DOHH2 (cell line): ENCODE measurements around the gene TRPC4.

Source experiments
- H3F3A ChIP-seq: fragments of 200-600 bp; sonication (generic), shearing (Covaris generic); 2 replicates; pipeline ENCODE4 v1.6.0; 2016; ENCODE audit warnings: antibody characterized with exemption, mild to moderate bottlenecking; ENCODE audit not compliant: control insufficient read depth, insufficient read depth
- H3K27ac ChIP-seq: fragments of 200-600 bp; sonication (generic); 2 replicates; pipeline ENCODE4 v1.5.1; 2014; ENCODE audit warnings: low read depth, mild to moderate bottlenecking, low read length, moderate library complexity
- H3K27me3 ChIP-seq: fragments of 200-600 bp; sonication (generic); 2 replicates; pipeline ENCODE4 v1.6.1; 2014; ENCODE audit warnings: mild to moderate bottlenecking, low read length, mixed read lengths; ENCODE audit not compliant: control insufficient read depth
- H3K36me3 ChIP-seq: fragments of 200-600 bp; sonication (generic); 2 replicates; pipeline ENCODE4 v1.6.1; 2014; ENCODE audit warnings: mild to moderate bottlenecking, low read length, moderate library complexity, mixed read lengths; ENCODE audit not compliant: control insufficient read depth
- H3K4me1 ChIP-seq: fragments of 200-600 bp; sonication (generic); 2 replicates; pipeline ENCODE4 v1.6.1; 2014; ENCODE audit warnings: mild to moderate bottlenecking, low read length, mixed read lengths; ENCODE audit not compliant: control insufficient read depth
- H3K4me2 ChIP-seq: fragments of 200-600 bp; sonication (generic); 2 replicates; pipeline ENCODE4 v1.6.0; 2014; ENCODE audit warnings: mild to moderate bottlenecking, low read length, moderate library complexity
- H3K4me3 ChIP-seq: fragments of 200-600 bp; sonication (generic); 2 replicates; pipeline ENCODE4 v1.5.1; 2014; ENCODE audit warnings: mild to moderate bottlenecking, low read length, mixed read lengths
- H3K79me2 ChIP-seq: fragments of 200-600 bp; sonication (generic); 2 replicates; pipeline ENCODE4 v1.6.1; 2014; ENCODE audit warnings: mild to moderate bottlenecking, low read length, mixed read lengths; ENCODE audit not compliant: control insufficient read depth
- H3K9me2 ChIP-seq: fragments of 200-600 bp; sonication (generic); replicated peaks from 2 replicates; pipeline ENCODE4 v1.6.1; 2014; ENCODE audit warnings: mild to moderate bottlenecking, low read length, mixed read lengths; ENCODE audit not compliant: control insufficient read depth
- H3K9me3 ChIP-seq: fragments of 200-600 bp; sonication (generic); 2 replicates; pipeline ENCODE4 v1.6.1; 2014; ENCODE audit warnings: antibody characterized with exemption, low read length, mixed read lengths; ENCODE audit not compliant: control insufficient read depth, insufficient read depth
- H4K20me1 ChIP-seq: fragments of 200-600 bp; sonication (generic); 2 replicates; pipeline ENCODE4 v1.6.0; 2014; ENCODE audit warnings: low read depth, mild to moderate bottlenecking, antibody characterized with exemption, low read length, moderate library complexity; ENCODE audit not compliant: control insufficient read depth, insufficient read depth
- EZH2phosphoT487 ChIP-seq: fragments of 200-600 bp; sonication (generic); IDR thresholded peaks from 2 replicates; pipeline ENCODE4 v1.6.1; 2017; ENCODE audit warnings: borderline replicate concordance, mild to moderate bottlenecking, antibody characterized with exemption, low read length, moderate library complexity, mixed read lengths
- TF ChIP-seq, protein P1 (sequence below): fragments of 200-600 bp; sonication (generic); IDR thresholded peaks from one replicate; pipeline ENCODE4 v1.5.1; 2014; ENCODE audit warnings: antibody characterized with exemption, mild to moderate bottlenecking, low read depth, low read length; ENCODE audit not compliant: poor library complexity, severe bottlenecking

TRPC4 gene

DNA sequence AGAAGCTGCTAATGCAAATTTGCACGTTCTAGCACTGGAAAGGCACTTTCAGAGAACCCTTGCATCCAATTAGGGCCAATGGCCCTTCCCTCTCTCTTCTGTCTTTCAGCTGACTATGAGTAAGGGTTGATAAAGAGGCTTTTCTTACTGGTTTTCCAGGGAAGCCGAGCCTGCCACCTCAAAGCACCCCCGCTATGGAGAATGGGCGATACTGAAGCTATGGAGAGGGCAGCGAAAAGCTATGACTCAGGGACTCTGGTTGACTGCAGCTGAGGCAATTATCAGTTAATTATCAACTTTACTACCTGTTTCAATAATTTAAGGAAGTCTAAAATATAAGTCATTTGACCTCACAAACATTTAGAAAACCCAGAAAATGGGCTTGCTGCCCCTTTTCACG is 115.8 kb downstream of the TRPC4 start:
- TF ChIP-seq, protein P1, sequence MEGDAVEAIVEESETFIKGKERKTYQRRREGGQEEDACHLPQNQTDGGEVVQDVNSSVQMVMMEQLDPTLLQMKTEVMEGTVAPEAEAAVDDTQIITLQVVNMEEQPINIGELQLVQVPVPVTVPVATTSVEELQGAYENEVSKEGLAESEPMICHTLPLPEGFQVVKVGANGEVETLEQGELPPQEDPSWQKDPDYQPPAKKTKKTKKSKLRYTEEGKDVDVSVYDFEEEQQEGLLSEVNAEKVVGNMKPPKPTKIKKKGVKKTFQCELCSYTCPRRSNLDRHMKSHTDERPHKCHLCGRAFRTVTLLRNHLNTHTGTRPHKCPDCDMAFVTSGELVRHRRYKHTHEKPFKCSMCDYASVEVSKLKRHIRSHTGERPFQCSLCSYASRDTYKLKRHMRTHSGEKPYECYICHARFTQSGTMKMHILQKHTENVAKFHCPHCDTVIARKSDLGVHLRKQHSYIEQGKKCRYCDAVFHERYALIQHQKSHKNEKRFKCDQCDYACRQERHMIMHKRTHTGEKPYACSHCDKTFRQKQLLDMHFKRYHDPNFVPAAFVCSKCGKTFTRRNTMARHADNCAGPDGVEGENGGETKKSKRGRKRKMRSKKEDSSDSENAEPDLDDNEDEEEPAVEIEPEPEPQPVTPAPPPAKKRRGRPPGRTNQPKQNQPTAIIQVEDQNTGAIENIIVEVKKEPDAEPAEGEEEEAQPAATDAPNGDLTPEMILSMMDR: no peak
- no peak for TF ChIP-seq EZH2phosphoT487
- H4K20me1 ChIP-seq: no peaks in the 10 kb centered on the region

DNA sequence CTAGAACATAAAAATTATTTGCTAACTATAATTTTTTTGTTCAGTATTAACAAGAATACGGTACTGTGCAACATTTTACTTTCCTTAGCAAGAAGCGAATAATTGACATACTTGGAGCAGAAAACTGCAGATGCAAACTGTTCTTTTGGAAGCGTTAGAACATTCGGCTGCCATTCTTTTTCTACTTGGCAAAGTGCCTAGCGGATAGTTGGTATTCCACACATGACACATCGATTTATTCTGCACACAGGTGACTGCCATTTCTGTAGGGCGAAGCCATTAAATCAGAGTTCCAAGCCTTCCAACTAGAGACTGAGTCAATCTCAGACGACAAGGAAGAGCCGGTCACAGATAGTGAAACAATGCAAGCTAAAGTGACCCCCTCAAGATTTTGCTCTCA is 117.4 kb downstream of the TRPC4 start:
- no peaks in the 10 kb centered on the region for H3K4me1 ChIP-seq
- no peak overlapping the region for H3K4me3 ChIP-seq
- H3K27me3 ChIP-seq: no peaks in the 10 kb centered on the region
- no peak overlapping the region for H3K4me2 ChIP-seq
- no peak for TF ChIP-seq EZH2phosphoT487
- TF ChIP-seq, protein P1: no peak
- H3K9me3 ChIP-seq: no peaks in the 10 kb centered on the region
- no peaks in the 10 kb centered on the region for H3K36me3 ChIP-seq
- H3K27ac ChIP-seq: no peak overlapping the region
- no peaks in the 10 kb centered on the region for H3F3A ChIP-seq
- H3K79me2 ChIP-seq: no peaks in the 10 kb centered on the region
- no peaks in the 10 kb centered on the region for H3K9me2 ChIP-seq
- H4K20me1 ChIP-seq: no peaks in the 10 kb centered on the region

More for the DNA sequence above, 115.8 kb downstream of the TRPC4 start:
- Histone ChIP-seq H3K27ac (no peak overlapping the region), H3K4me3 (no peak overlapping the region), H3K9me3 (no peaks in the 10 kb centered on the region), H3K27me3 (no peaks in the 10 kb centered on the region), H3K9me2 (no peaks in the 10 kb centered on the region), H3K4me1 (no peaks in the 10 kb centered on the region), H3K36me3 (no peaks in the 10 kb centered on the region), H3K4me2 (no peak overlapping the region), H3K79me2 (no peaks in the 10 kb centered on the region), H3F3A (no peaks in the 10 kb centered on the region)

DNA sequence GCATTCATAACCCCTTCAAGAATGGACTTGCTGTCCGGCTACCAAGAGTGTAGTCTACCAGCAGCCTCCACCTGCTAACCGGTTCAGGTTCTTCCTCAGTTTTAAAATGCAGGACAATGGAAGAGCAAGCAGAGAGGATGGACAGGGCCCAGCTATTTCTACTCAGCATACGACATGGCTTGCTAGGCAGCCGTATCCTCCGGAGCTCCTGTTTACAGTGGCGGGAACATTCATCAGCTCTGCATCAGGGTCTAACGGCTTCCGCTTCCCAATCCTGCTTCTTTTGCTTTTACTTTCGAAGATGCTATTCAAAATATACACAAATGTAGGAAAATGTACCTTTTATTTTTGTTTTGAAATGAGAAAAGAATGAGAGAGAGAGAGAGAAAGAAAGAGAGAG is 118.5 kb downstream of the TRPC4 start:
- no peaks in the 10 kb centered on the region for H4K20me1 ChIP-seq
- no peaks in the 10 kb centered on the region for H3K9me2 ChIP-seq
- no peaks in the 10 kb centered on the region for H3K27me3 ChIP-seq
- H3K79me2 ChIP-seq: no peaks in the 10 kb centered on the region
- H3K9me3 ChIP-seq: no peaks in the 10 kb centered on the region
- H3F3A ChIP-seq: no peaks in the 10 kb centered on the region
- no peak overlapping the region for H3K4me3 ChIP-seq
- no peaks in the 10 kb centered on the region for H3K4me1 ChIP-seq
- H3K4me2 ChIP-seq: no peak overlapping the region
- H3K36me3 ChIP-seq: no peaks in the 10 kb centered on the region
- H3K27ac ChIP-seq: no peak overlapping the region
- TF ChIP-seq, protein P1: no peak
- no peak for TF ChIP-seq EZH2phosphoT487

DNA sequence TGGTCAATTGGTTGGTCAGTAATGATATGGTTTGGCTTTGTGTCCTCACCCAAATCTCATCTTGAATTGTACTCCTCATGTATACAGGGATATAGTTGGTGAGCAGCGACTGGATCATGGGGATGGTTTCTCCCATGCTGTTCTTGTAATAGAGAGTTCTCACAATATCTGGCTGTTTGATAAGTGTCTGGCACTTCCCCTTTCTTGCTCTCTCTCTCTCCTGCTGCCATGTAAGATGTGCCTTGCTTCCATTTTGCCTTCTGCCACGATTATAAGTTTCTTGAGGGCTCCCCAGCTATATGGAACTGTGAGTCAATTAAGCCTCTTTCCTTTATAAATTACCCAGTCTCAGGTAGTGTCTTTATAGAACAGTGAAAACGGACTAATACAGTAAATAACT is 120.7 kb downstream of the TRPC4 start:
- no peaks in the 10 kb centered on the region for H3K4me1 ChIP-seq
- no peak overlapping the region for H3K4me2 ChIP-seq
- H3K9me2 ChIP-seq: no peaks in the 10 kb centered on the region
- H3K27ac ChIP-seq: no peak overlapping the region
- H3K27me3 ChIP-seq: no peaks in the 10 kb centered on the region
- no peaks in the 10 kb centered on the region for H3F3A ChIP-seq
- TF ChIP-seq, protein P1: no peak
- TF ChIP-seq EZH2phosphoT487: no peak
- no peaks in the 10 kb centered on the region for H3K36me3 ChIP-seq
- no peak overlapping the region for H3K4me3 ChIP-seq
- no peaks in the 10 kb centered on the region for H4K20me1 ChIP-seq
- H3K79me2 ChIP-seq: no peaks in the 10 kb centered on the region
- H3K9me3 ChIP-seq: no peaks in the 10 kb centered on the region
